ENCODE measurements around the gene CYGB. TPM values are rescaled to one million over a fixed set of nuclear protein-coding genes. Genes with fewer than 3 reads are reported as not detected.
"Not testable (repeated sequence)": the region's sequence is repeated elsewhere in the genome, so short reads cannot be mapped to it uniquely, and the experiment has no call there.

Gene CYGB
- total RNA-seq, 2 experiments from 2014 or later = 0.40 TPM; not detected in 1

DNA sequence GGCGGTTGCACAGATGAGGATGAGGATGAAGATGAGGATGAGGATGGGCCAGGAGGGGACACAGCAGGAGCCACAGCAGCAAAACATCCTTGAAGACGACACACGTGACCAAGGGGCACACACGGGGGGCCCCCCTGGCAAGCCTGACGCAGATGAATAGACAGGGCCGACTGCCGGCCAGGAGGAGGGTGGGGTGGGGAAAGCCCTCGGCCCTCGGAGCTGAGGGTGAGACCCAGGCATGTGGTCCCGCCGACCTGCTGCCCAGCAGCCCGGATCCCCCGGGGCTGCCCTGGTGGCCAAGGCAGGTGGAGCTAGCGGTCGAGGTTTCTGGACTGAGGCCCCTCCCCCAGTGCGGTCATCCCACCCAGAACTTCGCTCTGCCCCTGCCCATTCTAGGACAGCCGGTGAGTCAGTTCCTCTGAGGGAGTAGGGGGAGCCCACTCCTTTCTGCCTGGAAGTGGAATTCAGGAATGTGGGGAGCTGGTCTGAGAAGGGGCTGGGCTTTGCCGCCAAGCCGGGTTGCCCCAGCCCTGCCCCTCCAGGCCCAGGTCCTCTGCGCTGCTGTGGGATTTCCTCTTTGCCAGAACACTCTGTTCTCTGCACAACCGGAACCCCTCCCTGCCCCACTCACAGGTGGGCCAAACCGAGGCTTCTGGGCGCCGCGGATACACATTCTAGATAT lies 9.9 kb downstream of the CYGB start:
- DNase-seq (peak; percentile 65), ATAC-seq (peak; percentile 65)
- Mint-ChIP-seq H3K4me1 (ENCODE audit: low read depth) (peaks cover 24% of the 10 kb centered on the region), H3K9me3 (ENCODE audit: insufficient read depth) (no peaks in the 10 kb centered on the region), H3K27me3 (ENCODE audit: low read depth) (no peaks in the 10 kb centered on the region), H3K36me3 (ENCODE audit: low read depth) (no peaks in the 10 kb centered on the region), H3K27ac (peak overlapping the region; percentile 57), H3K4me3 (no peak overlapping the region)
- CTCF ChIA-PET = interaction anchor here (0.8 to 2.8 kb wide), 6 partner anchors 19 to 154 kb away, joined by 3 to 11 read pairs (median 7); partner anchors contain the start of gene UBE2O
- POLR2A ChIA-PET = no interaction called here

GRCh38 chr17:76527016-76527415 lies 10.5 kb downstream of the CYGB start:
- H3K27ac Mint-ChIP-seq = peak overlapping the region; percentile 28
- H3K27me3 Mint-ChIP-seq (ENCODE audit: low read depth); H3K36me3 Mint-ChIP-seq (ENCODE audit: low read depth); H3K9me3 Mint-ChIP-seq (ENCODE audit: insufficient read depth); POLR2A ChIA-PET; ATAC-seq; DNase-seq; H3K4me3 Mint-ChIP-seq: not testable (repeated sequence)
- CTCF ChIA-PET = interaction anchor here (0.8 to 2.8 kb wide), 6 partner anchors 20 to 154 kb away, joined by 3 to 11 read pairs (median 7); partner anchors contain the start of gene UBE2O
- peaks cover 24% of the 10 kb centered on the region for H3K4me1 Mint-ChIP-seq (ENCODE audit: low read depth)

GRCh38 chr17:76525513-76525833 lies 12.0 kb downstream of the CYGB start:
- H3K9me3 Mint-ChIP-seq (ENCODE audit: insufficient read depth); POLR2A ChIA-PET; H3K36me3 Mint-ChIP-seq (ENCODE audit: low read depth); H3K27ac Mint-ChIP-seq; H3K27me3 Mint-ChIP-seq (ENCODE audit: low read depth); DNase-seq; H3K4me3 Mint-ChIP-seq; ATAC-seq: not testable (repeated sequence)
- peaks cover 24% of the 10 kb centered on the region for H3K4me1 Mint-ChIP-seq (ENCODE audit: low read depth)
- CTCF ChIA-PET = interaction anchor here (5.0 to 7.1 kb wide), 4 partner anchors 19 to 156 kb away, joined by 42 to 88 read pairs (median 62); no protein-coding TSS in a partner anchor

GRCh38 chr17:76524598-76525512 lies 12.7 kb downstream of the CYGB start:
- peaks cover 24% of the 10 kb centered on the region for H3K4me1 Mint-ChIP-seq (ENCODE audit: low read depth)
- no peaks in the 10 kb centered on the region for H3K9me3 Mint-ChIP-seq (ENCODE audit: insufficient read depth)
- no peak overlapping the region for H3K4me3 Mint-ChIP-seq
- H3K27me3 Mint-ChIP-seq (ENCODE audit: low read depth) = no peaks in the 10 kb centered on the region
- no peak overlapping the region for H3K27ac Mint-ChIP-seq
- ChIA-PET CTCF (interaction anchor here (5.0 to 7.1 kb wide), 4 partner anchors 20 to 157 kb away, joined by 42 to 88 read pairs (median 62); no protein-coding TSS in a partner anchor), POLR2A (interaction anchor here (1.5 kb wide), 1 partner anchor 22 kb away, joined by 3 read pairs; no protein-coding TSS in a partner anchor)
- no peak for ATAC-seq
- no peak for DNase-seq
- no peaks in the 10 kb centered on the region for H3K36me3 Mint-ChIP-seq (ENCODE audit: low read depth)

GRCh38 chr17:76523084-76524037 lies 14.1 kb downstream of the CYGB start:
- Mint-ChIP-seq H3K27ac (peak overlapping the region; percentile 65), H3K4me3 (peak overlapping the region; percentile 51), H3K27me3 (ENCODE audit: low read depth) (no peaks in the 10 kb centered on the region), H3K36me3 (ENCODE audit: low read depth) (no peaks in the 10 kb centered on the region), H3K4me1 (ENCODE audit: low read depth) (peaks cover 28% of the 10 kb centered on the region), H3K9me3 (ENCODE audit: insufficient read depth) (no peaks in the 10 kb centered on the region)
- ChIA-PET CTCF (interaction anchor here (0.6 to 7.1 kb wide), 49 partner anchors 9 to 193 kb away, joined by 3 to 88 read pairs (median 5); partner anchors contain the start of genes PRCD, RHBDF2, ST6GALNAC2 and UBE2O), POLR2A (interaction anchor here (1.4 to 1.5 kb wide), 2 partner anchors 23 to 34 kb away, joined by 3 to 4 read pairs; no protein-coding TSS in a partner anchor)
- peak; percentile 86 for DNase-seq
- ATAC-seq = peak; percentile 88

- H3K4me3 Mint-ChIP-seq; POLR2A ChIA-PET; ATAC-seq; H3K27ac Mint-ChIP-seq; H3K9me3 Mint-ChIP-seq (ENCODE audit: insufficient read depth); DNase-seq; H3K36me3 Mint-ChIP-seq (ENCODE audit: low read depth); H3K27me3 Mint-ChIP-seq (ENCODE audit: low read depth): not testable (repeated sequence)
- peaks cover 28% of the 10 kb centered on the region for H3K4me1 Mint-ChIP-seq (ENCODE audit: low read depth)
- CTCF ChIA-PET = interaction anchor here (1.6 to 7.1 kb wide), 7 partner anchors 11 to 193 kb away, joined by 4 to 88 read pairs (median 42); no protein-coding TSS in a partner anchor
Observed at GRCh38 chr17:76521683-76522082, 15.8 kb downstream of the CYGB start.

DNA sequence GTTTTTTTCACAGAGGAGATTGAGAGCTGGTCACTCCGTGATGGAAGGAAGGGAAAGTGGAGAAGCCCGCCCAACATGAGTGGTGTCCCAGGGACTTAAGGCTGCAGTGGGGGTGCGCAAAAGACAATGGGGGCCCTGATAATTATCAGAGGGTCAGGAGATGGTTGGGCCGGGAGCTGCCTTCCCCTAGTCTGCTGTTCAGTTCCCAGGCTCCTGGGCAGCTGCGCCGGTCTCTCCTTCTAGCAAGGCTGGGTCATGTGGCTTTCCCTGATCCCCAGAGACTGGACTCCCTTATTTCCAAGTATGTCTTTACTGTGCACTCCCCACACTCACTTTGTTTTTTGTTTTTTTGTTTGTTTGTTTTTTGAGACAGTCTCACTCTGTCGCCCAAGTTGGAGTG lies 16.2 kb downstream of the CYGB start:
- H3K4me1 Mint-ChIP-seq (ENCODE audit: low read depth) = peaks cover 32% of the 10 kb centered on the region
- no peaks in the 10 kb centered on the region for H3K9me3 Mint-ChIP-seq (ENCODE audit: insufficient read depth)
- DNase-seq = no peak
- ChIA-PET CTCF (interaction anchor here (1.5 to 7.1 kb wide), 8 partner anchors 10 to 193 kb away, joined by 4 to 88 read pairs (median 32); no protein-coding TSS in a partner anchor), POLR2A (no interaction called here)
- no peak overlapping the region for H3K27ac Mint-ChIP-seq
- ATAC-seq = no peak
- H3K4me3 Mint-ChIP-seq = no peak overlapping the region
- H3K36me3 Mint-ChIP-seq (ENCODE audit: low read depth) = no peaks in the 10 kb centered on the region
- no peaks in the 10 kb centered on the region for H3K27me3 Mint-ChIP-seq (ENCODE audit: low read depth)

GRCh38 chr17:76519048-76519966 lies 18.2 kb downstream of the CYGB start:
- Mint-ChIP-seq H3K4me3 (no peak overlapping the region), H3K27me3 (ENCODE audit: low read depth) (no peaks in the 10 kb centered on the region), H3K36me3 (ENCODE audit: low read depth) (no peaks in the 10 kb centered on the region), H3K27ac (no peak overlapping the region), H3K4me1 (ENCODE audit: low read depth) (peaks cover 50% of the 10 kb centered on the region), H3K9me3 (ENCODE audit: insufficient read depth) (no peaks in the 10 kb centered on the region)
- no peak for DNase-seq
- POLR2A ChIA-PET = no interaction called here
- ATAC-seq = no peak
- CTCF ChIA-PET = interaction anchor here (0.8 to 7.1 kb wide), 5 partner anchors 12 to 194 kb away, joined by 3 to 88 read pairs (median 5); no protein-coding TSS in a partner anchor

DNA sequence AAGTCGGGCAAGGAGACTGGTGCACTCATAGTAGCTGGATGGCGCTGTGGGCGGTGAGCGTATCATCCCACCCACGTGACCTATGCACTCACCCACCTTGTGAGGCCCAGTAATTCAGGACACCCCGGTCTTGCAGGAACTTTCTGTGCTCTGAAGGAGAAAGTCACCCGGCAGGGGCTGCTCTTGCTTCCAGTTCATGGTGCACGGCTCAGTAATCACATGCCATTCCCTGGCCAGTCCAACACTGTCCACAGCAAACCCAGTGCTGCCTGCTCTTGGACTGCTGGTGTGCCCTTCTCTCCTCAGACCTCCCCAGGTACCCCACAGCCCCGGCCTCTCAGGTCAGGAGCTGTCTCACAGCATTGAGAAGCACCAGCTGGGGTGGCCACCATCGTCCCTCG lies 19.9 kb downstream of the CYGB start:
- Mint-ChIP-seq H3K27me3 (ENCODE audit: low read depth) (no peaks in the 10 kb centered on the region), H3K27ac (peak overlapping the region; percentile 77), H3K4me1 (ENCODE audit: low read depth) (peaks cover 57% of the 10 kb centered on the region), H3K4me3 (no peak overlapping the region), H3K9me3 (ENCODE audit: insufficient read depth) (no peaks in the 10 kb centered on the region), H3K36me3 (ENCODE audit: low read depth) (no peaks in the 10 kb centered on the region)
- POLR2A ChIA-PET = no interaction called here
- ATAC-seq (no peak), DNase-seq (no peak)
- CTCF ChIA-PET = interaction anchor here (1.5 kb wide), 1 partner anchor 106 kb away, joined by 4 read pairs; no protein-coding TSS in a partner anchor

DNA sequence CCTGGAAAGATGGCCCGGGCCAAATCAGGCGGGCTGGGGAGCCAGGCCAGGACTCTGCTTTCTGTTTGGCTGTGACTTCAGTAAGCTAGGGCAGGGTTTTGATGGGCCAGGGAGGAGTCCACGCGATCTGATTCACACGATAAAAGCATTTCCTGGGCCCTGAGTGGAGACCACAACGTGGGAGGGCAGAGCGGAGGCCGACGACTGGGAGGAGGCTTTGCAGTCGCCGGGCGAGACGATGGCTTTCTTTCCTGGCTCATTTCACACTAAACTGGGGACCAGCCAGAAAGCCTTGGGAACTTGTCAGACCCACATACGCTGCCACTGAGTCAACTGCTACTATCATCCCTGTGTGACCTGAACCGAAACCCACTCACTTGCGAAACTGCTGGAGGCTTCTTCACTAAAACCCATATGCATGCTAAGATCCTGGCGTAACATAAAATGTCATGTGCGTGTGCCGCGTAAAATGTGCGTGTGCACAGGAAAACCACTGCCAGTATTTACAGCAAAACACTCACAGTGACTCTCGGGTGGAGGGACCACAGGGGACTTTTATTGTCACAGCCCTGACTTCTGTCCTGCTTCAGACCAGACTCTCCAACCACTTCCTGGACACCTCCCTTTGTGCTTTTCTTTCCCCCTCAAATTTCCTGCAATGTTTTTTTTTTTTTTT lies 22.1 kb downstream of the CYGB start:
- H3K9me3 Mint-ChIP-seq (ENCODE audit: insufficient read depth) = no peaks in the 10 kb centered on the region
- peak; percentile 89 for ATAC-seq
- peaks cover 2% of the 10 kb centered on the region for H3K27me3 Mint-ChIP-seq (ENCODE audit: low read depth)
- H3K4me1 Mint-ChIP-seq (ENCODE audit: low read depth) = peaks cover 75% of the 10 kb centered on the region
- DNase-seq = peak; percentile 90
- no peaks in the 10 kb centered on the region for H3K36me3 Mint-ChIP-seq (ENCODE audit: low read depth)
- H3K27ac Mint-ChIP-seq = peak overlapping the region; percentile 99
- POLR2A ChIA-PET = interaction anchor here (0.6 to 0.7 kb wide), 3 partner anchors 9 to 24 kb away, joined by 3 to 4 read pairs (median 4); no protein-coding TSS in a partner anchor
- CTCF ChIA-PET = interaction anchor here (1.0 to 2.4 kb wide), 11 partner anchors 8 to 166 kb away, joined by 3 to 11 read pairs (median 5); no protein-coding TSS in a partner anchor
- peak overlapping the region; percentile 71 for H3K4me3 Mint-ChIP-seq

Measured in activated CD8-positive, alpha-beta T cell treated with anti-CD3 and anti-CD28 coated beads, Interleukin-2, amount 10 ng/mL, durations not matched to agents 7 days and 5 days (primary cell).